ENCODE data around the gene SP7.

Gene SP7

DNA sequence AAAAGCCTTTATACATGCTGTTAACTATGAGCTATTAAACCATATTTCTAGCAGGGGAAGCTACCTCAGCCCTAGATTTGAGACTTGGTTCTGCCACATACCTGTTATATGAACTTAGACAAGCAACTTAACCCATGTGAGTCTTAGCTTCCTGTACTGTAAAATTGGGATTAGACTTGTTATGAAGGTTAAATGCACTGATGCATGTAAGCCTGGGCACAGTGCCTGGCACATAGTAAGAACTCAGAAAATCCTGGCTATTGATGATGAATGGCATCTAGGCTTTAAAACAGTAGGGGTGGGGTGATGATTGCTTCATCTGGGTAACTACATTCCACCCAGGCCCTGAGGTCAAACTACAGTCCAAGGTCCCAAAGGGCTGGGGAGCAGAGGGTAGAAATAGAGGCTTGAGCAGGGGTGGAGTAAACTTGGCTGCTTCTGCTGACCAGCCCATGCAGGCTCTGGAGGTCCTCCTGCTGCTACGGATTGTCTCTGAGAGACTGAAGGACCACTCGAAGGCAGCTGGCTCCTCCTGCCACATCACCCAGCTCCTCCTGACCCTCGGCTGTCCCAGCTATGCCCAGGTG is 56.8 kb downstream of the SP7 start:
- no peak for DNase-seq

- no peak for DNase-seq
These were observed 58.2 kb downstream of the SP7 start for GRCh38 chr12:53277981-53278380.
